Esophagus muscularis mucosa (tissue), 4 donors: ENCODE data around the gene POM121L12. TPM values are rescaled to one million over a fixed set of nuclear protein-coding genes. Genes with fewer than 3 reads are reported as not detected.

Experiments used
- DNase-seq: peaks from one replicate; pipeline ENCODE4 v3.0.0-alpha.2; 2017; ENCODE audit errors: extremely low spot score
- H3K27ac ChIP-seq, 4 donors: fragments of 200-600 bp; sonication (generic); replicated peaks in 1 of 4; 1 replicate in 3 of 4; 2 replicates in 1 of 4; pipeline ENCODE4 v1.5.1; 2016 to 2019; ENCODE audit warnings: mild to moderate bottlenecking in 1 of 4
- H3K27me3 ChIP-seq, 4 donors: fragments of 200-600 bp; sonication (generic); one replicate each; pipeline versions ENCODE4 v1.5.1 to v1.6.0; 2016 to 2019
- H3K36me3 ChIP-seq, 4 donors: fragments of 200-600 bp; sonication (generic); one replicate each; pipeline ENCODE4 v1.5.1; 2016 to 2019
- H3K4me1 ChIP-seq, 4 donors: fragments of 200-600 bp; sonication (generic); one replicate each; pipeline ENCODE4 v1.5.1; 2016 to 2019
- H3K4me3 ChIP-seq, 4 donors: fragments of 200-600 bp; sonication (generic); 1 replicate in 2 of 4; 2 replicates in 2 of 4; pipeline ENCODE4 v1.5.1; 2016 to 2019; ENCODE audit warnings: mild to moderate bottlenecking in 4 of 4, moderate library complexity in 1 of 4
- H3K9me3 ChIP-seq, 4 donors: fragments of 200-600 bp; sonication (generic); 1 replicate in 3 of 4; 2 replicates in 1 of 4; pipeline ENCODE4 v1.5.1; 2016 to 2019
- EP300 ChIP-seq: sonication (generic); formaldehyde crosslinking; IDR thresholded peaks from one replicate; pipeline ENCODE4 v1.6.1; 2017; ENCODE audit warnings: antibody characterized with exemption
- POLR2A ChIP-seq: fragments of 450-650 bp; IDR thresholded peaks from one replicate; pipeline ENCODE4 v1.6.1; 2017; ENCODE audit warnings: antibody characterized with exemption, moderate library complexity, mild to moderate bottlenecking, low read depth
- POLR2AphosphoS5 ChIP-seq, 2 donors: sonication (generic); formaldehyde crosslinking; IDR thresholded peaks; one replicate each; pipeline ENCODE4 v1.6.1; 2017; ENCODE audit warnings: antibody characterized with exemption in 2 of 2
- WGBS: methylation state at CpG from one replicate; pipeline ENCODE4 v1.1.5; 2018; 5-methylcytosine and 5-hydroxymethylcytosine counted together
- intact Hi-C: fragments of 100-400 bp; cut with DNase I; formaldehyde crosslinking; loops from one replicate; pipeline ENCODE4 v1.15.1; 2023
- total RNA-seq, 4 donors: library from RNA; depleted of rRNA; stranded (reverse); fragments of >200 nt; gene quantifications; one replicate each; pipeline versions ENCODE4 v1.1.0 to v1.2.1, GENCODE V29; 2016
- TF ChIP-seq, protein P1 (sequence below), 3 experiments: fragments of 200-600 bp in 2 of 3; fragments of 450-650 bp in 1 of 3; sonication (generic) in 2 of 3; IDR thresholded peaks; one replicate each; pipeline ENCODE4 v1.5.1; 2017 to 2019; ENCODE audit warnings: antibody characterized with exemption in 3 of 3, mild to moderate bottlenecking in 2 of 3, moderate library complexity in 1 of 3

The POM121L12 gene
- total RNA-seq, 4 donors from 2014 or later = not detected

DNA sequence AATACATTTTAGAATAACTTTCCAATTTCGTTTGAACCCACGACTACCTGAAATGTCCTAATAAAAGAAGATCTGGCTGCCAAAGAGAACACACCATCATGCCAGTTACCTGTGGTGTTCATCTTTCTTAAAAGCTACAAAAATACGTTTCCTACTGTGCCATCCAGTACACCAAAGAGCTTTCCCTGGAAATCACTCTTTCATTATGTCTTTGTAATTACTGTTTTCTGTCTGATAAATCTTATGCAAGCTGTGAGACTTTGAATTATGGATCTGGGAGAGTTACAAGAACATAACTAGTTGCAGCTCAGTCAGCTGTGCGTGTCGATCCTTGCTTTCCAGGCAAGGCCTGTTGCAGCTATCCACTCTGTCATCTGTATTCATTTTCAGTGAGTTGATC, 12.5 kb upstream of the POM121L12 start:
- intact Hi-C loops = no loop called here
- H3K27me3 ChIP-seq = no peaks in the 10 kb centered on the region
- 78% methylated on average over 5 of the region's 5 CpGs for WGBS
- no peak overlapping the region for H3K27ac ChIP-seq
- no peaks in the 10 kb centered on the region for H3K36me3 ChIP-seq
- H3K9me3 ChIP-seq = no peaks in the 10 kb centered on the region
- no peaks in the 10 kb centered on the region for H3K4me1 ChIP-seq
- H3K4me3 ChIP-seq = no peak overlapping the region
- TF ChIP-seq, protein P1, sequence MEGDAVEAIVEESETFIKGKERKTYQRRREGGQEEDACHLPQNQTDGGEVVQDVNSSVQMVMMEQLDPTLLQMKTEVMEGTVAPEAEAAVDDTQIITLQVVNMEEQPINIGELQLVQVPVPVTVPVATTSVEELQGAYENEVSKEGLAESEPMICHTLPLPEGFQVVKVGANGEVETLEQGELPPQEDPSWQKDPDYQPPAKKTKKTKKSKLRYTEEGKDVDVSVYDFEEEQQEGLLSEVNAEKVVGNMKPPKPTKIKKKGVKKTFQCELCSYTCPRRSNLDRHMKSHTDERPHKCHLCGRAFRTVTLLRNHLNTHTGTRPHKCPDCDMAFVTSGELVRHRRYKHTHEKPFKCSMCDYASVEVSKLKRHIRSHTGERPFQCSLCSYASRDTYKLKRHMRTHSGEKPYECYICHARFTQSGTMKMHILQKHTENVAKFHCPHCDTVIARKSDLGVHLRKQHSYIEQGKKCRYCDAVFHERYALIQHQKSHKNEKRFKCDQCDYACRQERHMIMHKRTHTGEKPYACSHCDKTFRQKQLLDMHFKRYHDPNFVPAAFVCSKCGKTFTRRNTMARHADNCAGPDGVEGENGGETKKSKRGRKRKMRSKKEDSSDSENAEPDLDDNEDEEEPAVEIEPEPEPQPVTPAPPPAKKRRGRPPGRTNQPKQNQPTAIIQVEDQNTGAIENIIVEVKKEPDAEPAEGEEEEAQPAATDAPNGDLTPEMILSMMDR (IDR thresholded peaks at IDR 0.05) = no peak
- TF ChIP-seq POLR2A = no peak
- TF ChIP-seq POLR2AphosphoS5 (IDR thresholded peaks at IDR 0.05) = no peak
- TF ChIP-seq EP300 = no peak
- DNase-seq = no peak

DNA sequence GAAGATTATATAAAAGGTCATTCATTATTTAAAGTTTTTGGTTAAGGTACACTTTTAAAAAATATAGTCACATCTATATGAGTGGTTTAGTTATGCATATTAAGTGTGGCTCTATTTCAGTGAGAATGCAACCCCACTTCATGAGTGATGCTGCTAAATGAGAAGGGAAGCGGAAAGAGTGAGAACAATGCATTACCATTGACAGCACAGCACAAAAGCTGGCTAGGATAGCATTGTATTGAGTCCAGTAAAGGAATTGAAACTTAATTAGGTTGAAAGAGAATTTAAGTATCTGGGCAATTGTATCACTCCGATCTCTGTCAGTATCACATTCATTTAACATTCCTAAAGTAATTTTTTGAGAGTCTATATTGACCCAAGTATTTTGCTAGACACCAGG, 13.2 kb downstream of the POM121L12 start:
- H3K27me3 ChIP-seq = no peaks in the 10 kb centered on the region
- 77% methylated on average over 2 of the region's 2 CpGs for WGBS
- H3K9me3 ChIP-seq = no peaks in the 10 kb centered on the region
- TF ChIP-seq POLR2AphosphoS5 (IDR thresholded peaks at IDR 0.05) (no peak), POLR2A (no peak), EP300 (no peak)
- TF ChIP-seq, protein P1 (IDR thresholded peaks at IDR 0.05) = no peak
- no peak overlapping the region for H3K4me3 ChIP-seq
- intact Hi-C loops = no loop called here
- H3K36me3 ChIP-seq = no peaks in the 10 kb centered on the region
- no peak for DNase-seq
- H3K27ac ChIP-seq = no peak overlapping the region
- H3K4me1 ChIP-seq = no peaks in the 10 kb centered on the region

DNA sequence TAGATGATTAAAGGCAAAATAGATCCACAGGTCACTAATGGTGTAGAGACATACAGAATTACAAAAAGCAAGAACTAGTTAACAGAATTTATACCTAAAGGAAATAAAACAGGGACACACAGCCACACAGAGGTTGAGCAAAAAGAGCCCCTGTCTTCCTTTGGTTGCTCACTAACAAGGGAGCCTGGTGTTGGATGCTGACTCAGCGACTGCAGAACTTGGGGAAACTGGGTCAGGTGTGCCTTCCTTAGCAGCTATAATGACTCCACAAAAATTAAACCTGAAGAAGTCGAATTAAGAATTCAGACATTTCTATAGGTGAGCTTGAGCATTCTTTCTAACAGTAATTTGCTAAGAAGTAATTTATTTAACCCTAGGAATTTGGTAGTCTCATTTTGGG, 15.0 kb downstream of the POM121L12 start:
- no peaks in the 10 kb centered on the region for H3K4me1 ChIP-seq
- no peaks in the 10 kb centered on the region for H3K9me3 ChIP-seq
- no peak for DNase-seq
- intact Hi-C loops = no loop called here
- H3K4me3 ChIP-seq = no peak overlapping the region
- H3K36me3 ChIP-seq = no peaks in the 10 kb centered on the region
- 82% methylated on average over 2 of the region's 2 CpGs for WGBS
- H3K27me3 ChIP-seq = no peaks in the 10 kb centered on the region
- H3K27ac ChIP-seq = no peak overlapping the region
- TF ChIP-seq, protein P1 (IDR thresholded peaks at IDR 0.05) = no peak
- no peak for TF ChIP-seq EP300
- no peak for TF ChIP-seq POLR2A
- TF ChIP-seq POLR2AphosphoS5 (IDR thresholded peaks at IDR 0.05) = no peak

DNA sequence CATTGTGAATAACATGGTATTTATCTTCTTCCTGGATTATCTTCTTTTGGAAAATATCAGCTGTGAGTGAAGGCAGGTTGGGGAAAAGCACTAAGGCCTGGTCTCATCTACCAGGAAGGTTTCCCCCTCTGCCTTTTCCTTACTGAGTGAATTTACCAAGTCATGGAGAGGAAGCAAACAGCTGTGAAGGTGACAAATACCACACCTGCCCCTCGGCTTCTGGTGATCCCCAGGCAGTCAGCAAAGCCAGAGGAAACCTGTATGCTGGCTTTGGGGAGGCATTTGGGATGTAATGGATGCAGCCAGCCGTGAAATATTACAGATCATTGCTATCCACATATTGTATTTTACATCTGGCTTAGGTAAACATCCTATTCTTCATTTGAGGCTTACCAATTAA, 24.2 kb downstream of the POM121L12 start:
- no peak for TF ChIP-seq POLR2AphosphoS5 (IDR thresholded peaks at IDR 0.05)
- TF ChIP-seq EP300 = no peak
- TF ChIP-seq POLR2A = no peak
- TF ChIP-seq, protein P1 (IDR thresholded peaks at IDR 0.05) = no peak
- H3K4me3 ChIP-seq = no peak overlapping the region
- no peaks in the 10 kb centered on the region for H3K4me1 ChIP-seq
- H3K9me3 ChIP-seq = peaks cover 0 to 7% (median 0%) of the 10 kb centered on the region in 4 donors
- WGBS = 50% methylated on average over 2 of the region's 2 CpGs
- H3K27me3 ChIP-seq = no peaks in the 10 kb centered on the region
- H3K36me3 ChIP-seq = no peaks in the 10 kb centered on the region
- H3K27ac ChIP-seq = no peak overlapping the region
- no peak for DNase-seq
- intact Hi-C loops = no loop called here

DNA sequence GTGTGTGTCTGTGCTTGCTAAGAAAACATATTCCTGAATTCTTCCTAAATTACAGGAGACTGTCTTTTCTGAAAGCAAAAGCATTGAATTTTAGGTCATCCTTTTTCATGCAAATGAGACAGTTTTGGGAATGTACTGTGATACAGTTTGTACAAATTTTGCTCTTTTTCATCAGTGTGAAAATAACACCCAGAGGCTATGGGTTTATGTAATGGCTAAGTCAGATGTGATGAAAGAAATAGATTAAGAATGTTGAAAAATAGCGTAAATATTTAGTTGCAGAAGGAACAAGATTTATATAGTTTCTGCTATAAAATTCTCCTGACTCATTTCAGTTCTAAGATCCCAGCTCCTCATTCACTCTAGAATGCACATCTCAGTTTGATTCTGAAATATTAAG, 24.6 kb downstream of the POM121L12 start:
- intact Hi-C loops = no loop called here
- 89% methylated on average over 1 of the region's 1 CpG for whole genome bisulfite sequencing
- Histone ChIP-seq H3K27me3 (no peaks in the 10 kb centered on the region), H3K36me3 (no peaks in the 10 kb centered on the region), H3K9me3 (peaks cover 0 to 7% (median 0%) of the 10 kb centered on the region in 4 donors), H3K27ac (no peak overlapping the region), H3K4me3 (no peak overlapping the region), H3K4me1 (no peaks in the 10 kb centered on the region)
- no peak for DNase-seq
- no peak for TF ChIP-seq POLR2A
- no peak for TF ChIP-seq EP300
- TF ChIP-seq, protein P1 (IDR thresholded peaks at IDR 0.05) = no peak
- TF ChIP-seq POLR2AphosphoS5 (IDR thresholded peaks at IDR 0.05) = no peak
